IMR-90 (cell line): ENCODE data around the gene MMP24. TPM values are rescaled to one million over a fixed set of nuclear protein-coding genes. Genes with fewer than 3 reads are reported as not detected.

Experiments
- ATAC-seq: fragments of 200-7000 bp; cut with Tn5 transposase; 2 replicates; pipeline ENCODE4 v1.9.1; 2020; ENCODE audit warnings: low read depth, mild to moderate bottlenecking, moderate library complexity
- BruUV-seq: library from RNA; stranded (reverse); fragments of 400-500 nt; replicated peaks from 2 replicates; lab custom pipeline; 2021; lab: Mats Ljungman, UMichigan
- CTCF ChIA-PET: fragments of 300-600 bp; formaldehyde crosslinking; extraction: SDS; loops from one replicate; lab custom pipeline; 2021; ENCODE audit warnings: antibody characterized with exemption; lab: Yijun Ruan, JAX
- POLR2A ChIA-PET: fragments of 300-600 bp; sonication (Branson Sonifier 250); formaldehyde crosslinking; loops from one replicate; lab custom pipeline; 2022; ENCODE audit warnings: antibody characterized with exemption; ENCODE audit not compliant: unreplicated experiment; lab: Charles Lee
- DNase-seq: peaks from one replicate; pipeline ENCODE4 v3.0.0; 2013
- H2AFZ ChIP-seq: replicated peaks from 2 replicates; pipeline ENCODE3; 2013; ENCODE audit warnings: low read length, mild to moderate bottlenecking; ENCODE audit not compliant: poor library complexity
- H2AK5ac ChIP-seq: 2 replicates; pipeline ENCODE4 v1.6.1; 2013; ENCODE audit warnings: low read depth, low read length, inconsistent platforms
- H2AK9ac ChIP-seq: replicated peaks from 2 replicates; pipeline ENCODE3; 2013; ENCODE audit warnings: mild to moderate bottlenecking, low read depth, low read length, moderate library complexity; ENCODE audit not compliant: poor library complexity
- H2BK120ac ChIP-seq: 2 replicates; pipeline ENCODE4 v1.6.1; 2013; ENCODE audit warnings: low read depth, low read length, inconsistent platforms
- H2BK15ac ChIP-seq: 3 replicates; pipeline ENCODE4 v1.6.1; 2013; ENCODE audit warnings: low read depth, low read length, inconsistent platforms
- H2BK20ac ChIP-seq: 2 replicates; pipeline ENCODE4 v1.6.1; 2013; ENCODE audit warnings: low read depth, mild to moderate bottlenecking, inconsistent platforms, low read length, moderate library complexity
- H2BK5ac ChIP-seq: 2 replicates; pipeline ENCODE4 v1.6.1; 2013; ENCODE audit warnings: mild to moderate bottlenecking, low read depth, low read length, inconsistent platforms; ENCODE audit not compliant: poor library complexity, severe bottlenecking
- H3K14ac ChIP-seq: replicated peaks from 2 replicates; pipeline ENCODE4 v1.6.1; 2013; ENCODE audit warnings: low read depth, low read length, inconsistent platforms
- H3K18ac ChIP-seq: 2 replicates; pipeline ENCODE4 v1.6.1; 2013; ENCODE audit warnings: low read depth, low read length, control low read depth
- H3K23ac ChIP-seq: 2 replicates; pipeline ENCODE4 v1.6.1; 2013; ENCODE audit warnings: low read depth, low read length, inconsistent platforms
- H3K27ac ChIP-seq: 2 replicates; pipeline ENCODE4 v1.5.1; 2013; ENCODE audit warnings: mild to moderate bottlenecking, control low read depth, low read length; ENCODE audit not compliant: insufficient read depth
- H3K27me3 ChIP-seq: 2 replicates; pipeline ENCODE4 v1.6.1; 2013; ENCODE audit warnings: low read length; ENCODE audit not compliant: control insufficient read depth, insufficient read depth
- H3K36me3 ChIP-seq: 2 replicates; pipeline ENCODE4 v1.6.1; 2013; ENCODE audit warnings: low read length, mixed read lengths; ENCODE audit not compliant: control insufficient read depth, insufficient read depth
- H3K4ac ChIP-seq: 2 replicates; pipeline ENCODE4 v1.6.1; 2013; ENCODE audit warnings: low read depth, low read length, inconsistent platforms
- H3K4me1 ChIP-seq: 2 replicates; pipeline ENCODE4 v1.6.1; 2013; ENCODE audit warnings: low read length, mixed read lengths; ENCODE audit not compliant: control insufficient read depth, insufficient read depth
- H3K4me2 ChIP-seq: 2 replicates; pipeline ENCODE4 v1.6.1; 2013; ENCODE audit warnings: low read depth, mild to moderate bottlenecking, control low read depth, low read length, moderate library complexity
- H3K4me3 ChIP-seq: 2 replicates; pipeline ENCODE4 v1.5.1; 2013; ENCODE audit warnings: low read depth, mild to moderate bottlenecking, control low read depth, low read length, moderate library complexity; ENCODE audit not compliant: insufficient read depth
- H3K56ac ChIP-seq: 2 replicates; pipeline ENCODE4 v1.6.1; 2013; ENCODE audit warnings: low read length, inconsistent platforms; ENCODE audit not compliant: insufficient read depth; ENCODE audit errors: extremely low read depth
- H3K79me1 ChIP-seq, 2 experiments: 2 replicates each; pipeline ENCODE4 v1.6.1; 2013; ENCODE audit warnings: low read length in 2 of 2, inconsistent platforms in 1 of 2, low read depth in 1 of 2
- H3K9ac ChIP-seq: 2 replicates; pipeline ENCODE4 v1.6.1; 2013; ENCODE audit warnings: low read depth, low read length, control low read depth
- H3K9me1 ChIP-seq: 2 replicates; pipeline ENCODE4 v1.6.1; 2013; ENCODE audit warnings: low read length, inconsistent platforms; ENCODE audit not compliant: insufficient read depth
- H3K9me3 ChIP-seq: 2 replicates; pipeline ENCODE4 v1.6.1; 2013; ENCODE audit warnings: low read length; ENCODE audit not compliant: control insufficient read depth, insufficient read depth
- H4K20me1 ChIP-seq: 2 replicates; pipeline ENCODE4 v1.6.1; 2013; ENCODE audit warnings: low read length, inconsistent platforms; ENCODE audit not compliant: insufficient read depth
- H4K5ac ChIP-seq: 2 replicates; pipeline ENCODE4 v1.6.1; 2013; ENCODE audit warnings: mild to moderate bottlenecking, low read depth, low read length, control low read depth
- H4K8ac ChIP-seq, 2 experiments: 2 replicates each; pipeline ENCODE4 v1.6.1; 2013; ENCODE audit warnings: low read depth in 2 of 2, low read length in 2 of 2, control low read depth in 1 of 2, inconsistent platforms in 1 of 2
- H4K91ac ChIP-seq: 2 replicates; pipeline ENCODE4 v1.6.1; 2013; ENCODE audit warnings: low read depth, low read length, inconsistent platforms; ENCODE audit not compliant: insufficient read depth
- BHLHE40 ChIP-seq: fragments of 150-350 bp; IDR thresholded peaks from 2 replicates; pipeline ENCODE4 v1.6.1; 2016; ENCODE audit warnings: mild to moderate bottlenecking, low read depth, low read length
- CTCF ChIP-seq: conservative IDR thresholded peaks from 2 replicates; pipeline ENCODE4 v1.5.1; 2012; ENCODE audit warnings: mild to moderate bottlenecking, low read depth, low read length, improper control_type of control experiment
- MXI1 ChIP-seq: IDR thresholded peaks from 2 replicates; pipeline ENCODE4 v1.6.1; 2012; ENCODE audit warnings: low read depth, mild to moderate bottlenecking, low read length, moderate library complexity, borderline replicate concordance
- NFE2L2 ChIP-seq: fragments of 150-350 bp; IDR thresholded peaks from 2 replicates; pipeline ENCODE4 v1.6.1; 2016; ENCODE audit warnings: low read depth, mild to moderate bottlenecking, low read length
- RAD21 ChIP-seq: IDR thresholded peaks from 2 replicates; pipeline ENCODE4 v1.6.1; 2012; ENCODE audit warnings: low read length, improper control_type of control experiment
- RFX5 ChIP-seq: IDR thresholded peaks from 2 replicates; pipeline ENCODE4 v1.8.0; 2012; ENCODE audit warnings: low read depth, mild to moderate bottlenecking, low read length, moderate library complexity
- WGBS, 2 experiments: methylation state at CpG; one replicate each; pipeline versions ENCODE4 v1.1.5 to v1.1.7; 2013; ENCODE audit warnings: missing lambda C conversion rate in 2 of 2; ENCODE audit not compliant: insufficient read length in 1 of 2; ENCODE audit errors: extremely low coverage in 2 of 2; 5-methylcytosine and 5-hydroxymethylcytosine counted together
- dilution Hi-C: fragments of 300-500 bp; cut with HindIII; formaldehyde crosslinking; loops from one replicate; pipeline ENCODE4 v1.14.3; 2018; ENCODE audit warnings: low sequenced_read_pairs; ENCODE audit not compliant: unreplicated experiment
- in situ Hi-C: fragments of 300-500 bp; cut with MboI; formaldehyde crosslinking; loops from 3 replicates; pipeline ENCODE4 v1.14.3; 2019; ENCODE audit warnings: low sequenced_read_pairs, inconsistent platforms, mixed read lengths
- intact Hi-C: fragments of 100-400 bp; cut with micrococcal nuclease; formaldehyde crosslinking; loops from 2 replicates; pipeline ENCODE4 v1.10.0; 2022
- polyA plus RNA-seq, 3 experiments: library from polyadenylated mRNA; depleted of rRNA; stranded (reverse); fragments of >200 nt; gene quantifications; 2 replicates each; pipeline ENCODE4 v1.2.3, GENCODE V29; 2012; ENCODE audit warnings: low replicate concordance in 1 of 3
- total RNA-seq: library from RNA; depleted of rRNA; stranded (reverse); fragments of >200 nt; gene quantifications from 2 replicates; pipeline ENCODE4 v1.2.3, GENCODE V29; 2012

The MMP24 gene
- total and polyA plus RNA-seq, 2 of the 4 experiments (the other 2 are of a cell fraction) = 0.36 to 0.79 TPM

GRCh38 chr20:35316086-35316485 lies 89.6 kb downstream of the MMP24 start:
- H3K9ac ChIP-seq = 0 out of 2 replicates have a peak overlapping the region, but pooled peaks have one; percentile 21
- peaks cover 0 to 46% of the 10 kb centered on the region in 2 experiments; a peak in 2 of 4 replicates for H3K79me1 ChIP-seq
- H3K27me3 ChIP-seq = no peaks in the 10 kb centered on the region
- H2BK15ac ChIP-seq = peak overlapping the region; percentile 95
- peak overlapping the region; percentile 93 for H3K18ac ChIP-seq
- H3K9me3 ChIP-seq = no peaks in the 10 kb centered on the region
- peak overlapping the region; percentile 94 for H4K91ac ChIP-seq
- H3K4ac ChIP-seq = peak overlapping the region; percentile 86
- POLR2A ChIA-PET = no interaction called here
- DNase-seq = no peak
- H3K27ac ChIP-seq = peak overlapping the region; percentile 90
- H3K4me3 ChIP-seq = no peak overlapping the region
- H2AFZ ChIP-seq = no peak overlapping the region
- no peak overlapping the region for H3K4me2 ChIP-seq
- no peak for TF ChIP-seq MXI1
- no peak for TF ChIP-seq CTCF
- TF ChIP-seq BHLHE40 = no peak
- no peak for TF ChIP-seq RFX5
- no peak for TF ChIP-seq RAD21
- no peak for TF ChIP-seq NFE2L2
- dilution Hi-C loops (no loop called here), in situ Hi-C loops (no loop called here), intact Hi-C loops (no loop called here)
- peak overlapping the region; percentile 96 for H4K5ac ChIP-seq
- H2AK9ac ChIP-seq = peak overlapping the region; percentile 74
- H3K36me3 ChIP-seq = no peaks in the 10 kb centered on the region
- peaks cover 50% of the 10 kb centered on the region for H3K4me1 ChIP-seq
- ATAC-seq = no peak
- H3K56ac ChIP-seq = peak overlapping the region; percentile 42
- peak overlapping the region; percentile 69 for H3K14ac ChIP-seq
- H2BK120ac ChIP-seq = peak overlapping the region; percentile 89
- CTCF ChIA-PET = interaction anchor here (0.7 kb wide), 1 partner anchor 9 kb away, joined by 7 read pairs; no protein-coding TSS in a partner anchor
- H3K23ac ChIP-seq = peak overlapping the region; percentile 44; the same call in 1 of the 2 replicates
- H2AK5ac ChIP-seq = peak overlapping the region; percentile 99
- 100% methylated on average over 1 of the region's 2 CpGs; no CpG with 5 or more reads in 1 of the 2 experiments for WGBS, 2 experiments
- H4K20me1 ChIP-seq = no peaks in the 10 kb centered on the region
- H2BK20ac ChIP-seq = peak overlapping the region; percentile 89
- peak overlapping the region; percentile 89 for H2BK5ac ChIP-seq
- H3K9me1 ChIP-seq = peaks cover 44% of the 10 kb centered on the region
- H4K8ac ChIP-seq = peak overlapping the region; percentile 58 to 94
- no TSS peak for BruUV-seq
